AG04450 (cell line): Measurements from ENCODE around the gene NUDT3. TPM values are rescaled to one million over a fixed set of nuclear protein-coding genes. Genes with fewer than 3 reads are reported as not detected.
"Not testable (repeated sequence)": the region's sequence is repeated elsewhere in the genome, so short reads cannot be mapped to it uniquely, and the experiment has no call there.

Experiments
- CTCF ChIA-PET: fragments of 300-600, 350-600 bp; formaldehyde crosslinking; extraction: SDS; loops from one replicate; lab custom pipeline; 2022; ENCODE audit warnings: antibody characterized with exemption, inconsistent platforms; lab: Charles Lee
- POLR2A ChIA-PET: fragments of 350-600 bp; formaldehyde crosslinking; extraction: SDS; loops from one replicate; lab custom pipeline; 2021; ENCODE audit warnings: antibody characterized with exemption, inconsistent platforms; lab: Yijun Ruan, JAX
- DNase-seq: peaks from one replicate; pipeline ENCODE4 v3.0.0-alpha.2; 2011; ENCODE audit warnings: low read depth, low spot score
- H3K27ac ChIP-seq: one replicate; pipeline ENCODE4 v1.5.1; 2012; ENCODE audit warnings: low read depth, low read length, control low read depth
- H3K27me3 ChIP-seq: one replicate; pipeline ENCODE4 v1.6.0; 2012; ENCODE audit warnings: low read length; ENCODE audit not compliant: control insufficient read depth, insufficient read depth
- H3K4me3 ChIP-seq: 2 replicates; pipeline ENCODE4 v1.5.1; 2011; ENCODE audit warnings: mild to moderate bottlenecking, low read depth, low read length, control low read depth
- H3K9me3 ChIP-seq: 2 replicates; pipeline ENCODE4 v1.5.1; 2012; ENCODE audit warnings: low read length; ENCODE audit not compliant: control insufficient read depth, insufficient read depth
- CTCF ChIP-seq: IDR thresholded peaks from 2 replicates; pipeline ENCODE4 v1.5.1; 2011; ENCODE audit warnings: low read depth, low read length, control low read depth, inconsistent platforms
- polyA plus RNA-seq: library from polyadenylated mRNA; depleted of rRNA; stranded (reverse); fragments of >200 nt; gene quantifications from 2 replicates; pipeline ENCODE4 v1.2.3, GENCODE V29; 2011

The NUDT3 gene
- polyA plus RNA-seq, 1 experiment: 26.7 TPM

GRCh38 chr6:34355889-34356288, 36.6 kb downstream of the NUDT3 start:
- Histone ChIP-seq H3K27me3 (no peaks in the 10 kb centered on the region), H3K4me3 (no peak overlapping the region), H3K27ac (no peak overlapping the region), H3K9me3 (no peaks in the 10 kb centered on the region)
- ChIA-PET POLR2A (no interaction called here), CTCF (interaction anchor here (0.6 kb wide), 1 partner anchor 14 kb away, joined by 3 read pairs; no protein-coding TSS in a partner anchor)
- TF ChIP-seq CTCF: no peak
- DNase-seq: no peak

- POLR2A ChIA-PET, H3K27ac ChIP-seq, H3K4me3 ChIP-seq, DNase-seq, H3K9me3 ChIP-seq, H3K27me3 ChIP-seq: not testable (repeated sequence)
- CTCF ChIA-PET: interaction anchor here (1.2 kb wide), 1 partner anchor 104 kb away, joined by 4 read pairs; no protein-coding TSS in a partner anchor
Measured at GRCh38 chr6:34354230-34354629, 38.2 kb downstream of the NUDT3 start.

- DNase-seq, H3K27me3 ChIP-seq, POLR2A ChIA-PET, H3K9me3 ChIP-seq, H3K27ac ChIP-seq, H3K4me3 ChIP-seq: not testable (repeated sequence)
- CTCF ChIA-PET: interaction anchor here (1.2 kb wide), 1 partner anchor 104 kb away, joined by 4 read pairs; no protein-coding TSS in a partner anchor
Measured at GRCh38 chr6:34353530-34353929, 38.9 kb downstream of the NUDT3 start.

GRCh38 chr6:34352305-34352937, 40.0 kb downstream of the NUDT3 start:
- Histone ChIP-seq H3K27ac (no peak overlapping the region), H3K4me3 (no peak overlapping the region), H3K27me3 (no peaks in the 10 kb centered on the region), H3K9me3 (no peaks in the 10 kb centered on the region)
- CTCF ChIA-PET: interaction anchor here (0.6 kb wide), 1 partner anchor 35 kb away, joined by 3 read pairs; no protein-coding TSS in a partner anchor
- no peak for DNase-seq
- no peak for TF ChIP-seq CTCF
- POLR2A ChIA-PET: no interaction called here

GRCh38 chr6:34350934-34351217, 41.6 kb downstream of the NUDT3 start:
- no peaks in the 10 kb centered on the region for H3K27me3 ChIP-seq
- no peak overlapping the region for H3K27ac ChIP-seq
- ChIA-PET POLR2A (interaction anchor here (0.7 to 0.9 kb wide), 4 partner anchors 9 to 101 kb away, joined by 3 to 6 read pairs (median 3); no protein-coding TSS in a partner anchor), CTCF (no interaction called here)
- no peaks in the 10 kb centered on the region for H3K9me3 ChIP-seq
- H3K4me3 ChIP-seq: no peak overlapping the region
- no peak for TF ChIP-seq CTCF
- DNase-seq: no peak

GRCh38 chr6:34350137-34350933, 42.1 kb downstream of the NUDT3 start:
- Histone ChIP-seq H3K27ac (no peak overlapping the region), H3K27me3 (no peaks in the 10 kb centered on the region), H3K4me3 (no peak overlapping the region), H3K9me3 (no peaks in the 10 kb centered on the region)
- DNase-seq: no peak
- TF ChIP-seq CTCF: no peak
- CTCF ChIA-PET: no interaction called here
- POLR2A ChIA-PET: interaction anchor here (0.7 to 0.9 kb wide), 3 partner anchors 9 to 101 kb away, joined by 3 read pairs; no protein-coding TSS in a partner anchor
